HG03097 (cell line): ENCODE results near the gene NDUFS2.

ENCODE experiments used
- ATAC-seq: cut with Tn5 transposase; IDR thresholded peaks from one replicate; pipeline ENCODE4 v1.9.1; 2021; ENCODE audit not compliant: unreplicated experiment, low FRiP score

NDUFS2 gene

DNA sequence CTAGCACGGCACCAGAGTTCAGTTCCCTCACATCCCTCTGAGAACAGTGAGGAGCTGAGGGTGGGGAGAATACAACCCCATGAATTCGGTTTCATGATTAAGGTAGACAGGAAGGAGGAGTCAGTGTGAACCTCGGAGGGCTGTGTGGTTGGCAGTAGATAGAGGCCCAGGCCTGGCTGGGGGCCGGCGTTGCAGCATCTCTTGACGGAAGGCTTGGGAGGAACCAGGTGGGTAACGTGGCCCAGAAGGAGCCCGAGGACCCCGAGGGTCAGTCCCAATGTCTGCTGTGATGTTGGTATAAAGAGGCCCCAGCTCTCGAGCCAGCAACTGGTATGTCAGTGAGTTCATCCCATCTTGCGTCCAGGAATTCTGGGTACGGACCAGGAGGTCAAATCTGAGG, 30.5 kb upstream of the NDUFS2 start:
- no peak for ATAC-seq

DNA sequence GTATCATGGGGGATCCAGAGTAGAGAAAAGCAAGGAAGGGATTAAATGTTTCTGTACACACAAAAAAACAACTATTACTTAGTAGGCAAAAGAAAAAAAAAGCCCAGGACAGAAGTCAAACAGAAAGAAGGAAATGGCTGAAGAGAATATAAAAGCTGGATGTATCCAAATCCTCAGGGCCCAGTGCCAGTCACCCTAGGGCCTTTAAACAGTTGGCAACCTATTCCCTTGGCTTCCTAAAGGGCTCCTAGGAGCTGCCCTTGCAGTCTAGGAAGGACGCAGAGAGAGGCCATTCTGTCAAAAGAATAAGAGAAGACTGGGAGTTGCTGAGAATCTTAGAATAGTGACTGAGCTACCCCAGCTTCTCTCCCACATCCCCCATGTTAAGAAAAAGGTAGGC, 29.8 kb upstream of the NDUFS2 start:
- no peak for ATAC-seq

DNA sequence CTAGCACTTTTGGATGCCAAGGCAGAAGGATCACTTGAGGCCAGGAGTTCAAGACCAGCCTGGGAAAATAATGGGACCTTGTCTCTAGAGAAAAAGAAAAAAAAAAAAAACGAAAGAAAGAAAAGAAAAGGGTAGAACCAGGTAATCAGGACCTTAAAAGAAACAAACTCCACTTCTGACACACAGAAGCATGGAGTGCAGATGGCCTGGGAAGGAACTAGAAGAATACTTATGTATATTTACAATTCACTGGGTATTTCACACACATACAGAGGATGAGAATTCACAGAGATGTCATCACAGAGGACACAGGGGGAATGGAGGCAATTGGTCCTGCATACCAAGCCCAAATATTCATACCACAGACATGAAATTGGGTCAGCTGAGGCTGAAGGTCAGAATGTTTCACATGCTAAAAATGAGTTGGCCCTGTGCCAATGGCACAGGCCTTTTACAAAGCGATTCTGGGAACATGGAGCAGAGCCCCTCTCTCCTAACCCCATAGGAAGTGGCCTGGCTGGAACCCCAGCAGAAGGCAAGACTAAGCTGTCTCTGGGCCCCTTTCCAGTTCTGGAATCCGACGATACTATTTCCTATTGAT, 29.3 kb upstream of the NDUFS2 start:
- no peak for ATAC-seq

DNA sequence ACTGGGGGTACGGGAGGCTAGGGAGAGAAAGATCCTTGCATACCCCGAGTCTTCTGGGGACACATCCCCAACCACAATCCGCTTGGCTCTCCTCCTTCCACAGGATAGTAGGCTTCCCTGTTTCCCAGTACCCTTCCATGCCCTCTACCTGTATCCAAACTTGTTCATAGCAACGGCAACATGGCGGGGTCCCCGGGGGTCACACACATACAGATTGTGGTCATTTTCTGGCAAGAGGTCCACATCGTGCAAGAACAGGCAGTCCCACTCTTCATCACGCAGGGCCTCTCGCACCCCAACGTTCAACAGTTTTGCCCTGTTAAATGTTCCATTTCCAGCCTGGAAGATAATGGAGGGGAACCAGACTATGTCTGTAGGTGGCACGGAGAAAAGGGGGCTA, 28.5 kb upstream of the NDUFS2 start:
- ATAC-seq: no peak

DNA sequence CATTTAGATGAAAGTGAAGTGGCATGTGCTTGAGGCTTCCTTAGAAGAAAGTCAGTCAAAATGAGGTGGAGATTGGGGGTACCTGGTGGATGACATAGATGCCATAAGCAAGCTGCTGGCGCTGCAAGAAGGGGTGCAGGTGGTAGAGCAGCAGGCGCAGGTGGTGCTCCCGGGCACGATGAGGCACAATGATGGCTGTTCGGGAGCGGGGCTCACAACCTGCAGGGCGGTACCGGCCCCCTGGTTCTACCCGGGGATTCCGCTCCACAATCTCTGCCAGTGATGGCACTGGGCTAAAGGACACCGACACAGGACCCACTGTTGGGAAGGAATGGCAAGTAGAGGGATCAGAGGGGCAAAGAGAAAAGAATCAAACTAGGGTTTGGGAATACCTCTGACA, 27.3 kb upstream of the NDUFS2 start:
- ATAC-seq: no peak

DNA sequence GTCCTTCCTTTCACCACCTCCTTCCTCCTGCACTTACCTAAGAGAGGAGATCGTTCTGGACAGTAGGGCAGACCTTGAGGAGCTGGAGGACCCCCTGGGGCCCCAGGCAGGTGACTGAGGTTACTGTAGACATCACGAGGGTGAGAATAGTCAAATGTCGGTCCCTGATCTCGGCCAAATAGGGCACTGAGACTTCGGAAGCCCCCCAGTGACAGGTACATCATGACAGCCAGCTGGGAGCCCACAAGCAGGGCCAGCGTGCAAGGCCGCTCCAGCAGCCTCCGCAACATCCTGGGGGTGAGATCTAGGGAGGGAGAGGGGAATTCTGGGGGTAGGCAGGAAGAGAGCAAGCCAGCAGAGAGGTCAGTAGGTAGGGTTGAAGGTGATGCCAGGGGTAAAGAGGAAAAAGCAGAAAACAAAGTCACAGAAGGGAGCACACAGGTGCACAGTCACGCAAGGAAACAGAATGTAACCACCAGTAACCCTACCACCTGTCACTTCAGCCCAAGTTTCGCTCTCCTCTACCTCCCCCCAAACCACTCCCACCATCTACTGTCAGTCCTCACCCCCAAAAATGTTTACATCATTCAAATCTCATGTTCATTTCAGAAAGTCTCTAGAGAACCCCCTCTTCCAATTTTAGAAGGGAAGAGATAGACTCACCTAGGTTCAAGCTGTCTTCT, 26.3 kb upstream of the NDUFS2 start:
- ATAC-seq: no peak

DNA sequence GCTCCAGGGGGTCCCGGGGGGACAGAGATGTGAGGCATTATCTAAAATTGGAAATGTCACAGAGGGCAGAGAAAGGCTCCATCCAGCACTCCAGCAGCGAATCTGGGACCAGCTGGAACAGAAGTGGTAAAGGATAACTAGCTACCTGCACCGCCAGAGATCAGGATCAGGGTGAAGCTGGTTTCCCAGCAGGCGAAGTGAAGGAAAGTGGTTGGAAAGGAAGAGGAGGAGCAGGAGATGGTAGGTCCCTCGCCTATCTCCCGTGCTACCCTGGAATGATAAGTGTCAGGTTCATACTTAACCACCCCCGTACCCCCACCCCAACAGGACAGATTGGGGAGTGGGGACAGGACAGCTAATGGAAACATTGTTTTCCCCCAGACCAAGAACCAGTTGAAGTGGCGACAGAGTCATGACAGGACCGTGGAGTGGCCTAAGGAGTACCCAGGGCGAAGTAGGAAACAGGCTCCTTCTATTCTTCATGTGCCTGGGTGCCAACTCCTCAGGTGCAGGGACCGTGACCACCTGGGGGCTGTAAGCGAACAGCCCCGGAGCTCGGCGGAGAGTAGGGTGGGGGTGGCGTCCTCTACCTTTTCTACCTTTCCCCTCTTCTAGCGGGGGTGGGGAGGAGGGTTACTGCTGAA, 25.6 kb upstream of the NDUFS2 start:
- peak; percentile 14 for ATAC-seq

DNA sequence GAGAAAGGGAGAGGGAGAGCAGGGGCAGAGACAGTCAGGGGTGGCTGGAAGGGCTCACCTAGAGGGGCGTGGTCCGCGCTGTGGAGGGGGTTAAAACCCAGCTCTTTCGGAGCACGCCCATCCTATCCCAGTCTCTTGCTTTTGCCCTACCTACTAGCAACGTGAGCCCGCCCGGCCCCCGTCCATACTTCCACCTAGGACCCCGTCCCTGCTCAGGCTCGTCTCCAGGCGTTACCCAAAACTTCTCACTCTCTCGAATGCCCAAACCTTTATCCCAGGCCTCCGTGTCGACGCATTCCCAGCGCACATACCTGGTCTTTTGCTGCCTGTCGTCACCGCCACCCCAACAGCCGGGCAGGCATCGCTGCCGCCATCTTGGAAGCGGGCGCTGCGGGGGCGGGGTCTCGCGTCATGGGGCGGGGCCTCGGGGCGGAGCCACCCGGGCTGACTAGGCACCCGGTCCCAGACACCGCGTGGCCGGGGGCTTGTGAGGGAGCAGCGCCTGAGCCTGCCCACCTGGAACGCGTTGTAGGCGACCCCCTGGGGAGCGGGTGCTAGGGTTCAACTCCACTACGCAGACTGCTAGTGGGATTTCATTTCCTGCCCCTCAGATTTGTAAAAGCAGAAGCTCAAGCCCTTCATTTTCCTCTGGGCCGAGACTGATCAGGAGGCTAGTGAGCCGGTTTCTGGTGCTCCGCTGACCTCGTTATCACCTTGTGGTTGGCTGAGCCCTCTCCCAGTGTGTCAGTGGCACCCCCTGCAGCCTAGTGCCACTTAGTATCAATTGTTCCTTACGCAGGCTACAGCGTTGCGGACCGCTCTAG, 24.8 kb upstream of the NDUFS2 start, which contains the start of gene B4GALT3:
Gene B4GALT3 (minus strand): TSS at position 396 of the 824 bp plus-strand sequence. CDS start 1,447 bp downstream, outside the sequence.
- peak; percentile 76 for ATAC-seq

DNA sequence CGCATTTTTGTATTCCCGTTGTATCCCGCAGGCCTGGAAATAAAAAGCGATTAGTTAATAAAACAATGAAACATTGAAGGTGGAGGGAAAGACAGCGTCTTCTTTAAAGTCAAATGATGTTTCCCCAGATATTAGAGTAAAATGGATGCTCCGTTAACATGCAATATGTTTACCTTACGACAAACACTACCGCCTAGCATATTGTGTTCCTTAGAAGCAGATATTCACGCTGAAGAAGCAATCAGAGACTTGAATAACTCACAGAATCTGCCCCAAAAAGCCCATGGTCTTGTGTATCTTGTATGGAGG, 24.3 kb upstream of the NDUFS2 start:
- ATAC-seq: no peak

DNA sequence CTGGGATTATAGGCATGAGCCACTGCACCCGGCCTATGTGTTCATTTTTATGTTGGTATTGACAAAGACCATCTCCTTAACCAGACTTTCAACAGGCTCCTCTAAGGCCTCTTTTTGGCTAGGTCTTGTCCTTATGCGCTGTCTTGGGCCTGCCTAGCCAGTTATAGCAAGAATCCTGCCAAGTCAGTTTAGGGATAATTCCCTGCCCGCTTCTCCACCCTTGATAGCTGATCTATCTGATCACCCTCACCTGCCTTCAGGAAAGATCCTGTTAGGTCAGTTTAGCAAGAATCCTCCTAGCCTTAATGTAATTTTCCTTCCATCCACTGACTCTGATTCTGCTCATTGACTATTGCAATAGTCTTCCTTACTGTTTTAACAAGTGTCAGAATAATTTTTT, 22.5 kb upstream of the NDUFS2 start:
- ATAC-seq: no peak

DNA sequence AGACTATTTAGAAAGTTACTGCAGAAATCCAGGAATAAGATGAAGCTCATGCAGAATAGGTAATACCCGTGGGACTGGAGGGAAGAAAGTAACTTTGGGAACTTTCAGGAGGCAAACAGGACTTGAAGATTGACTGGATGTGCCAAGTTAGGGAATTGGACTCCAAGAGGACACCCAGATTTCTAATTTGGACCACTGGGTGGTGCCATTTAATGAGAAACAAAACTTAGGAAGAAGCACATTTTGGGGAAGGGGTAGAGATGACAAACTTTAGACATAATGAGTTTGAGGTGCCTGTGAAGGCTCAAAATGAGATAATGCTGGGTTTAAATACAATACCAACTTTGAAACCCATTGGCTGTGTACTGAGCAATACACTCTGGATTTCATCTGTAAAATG, 21.5 kb upstream of the NDUFS2 start:
- ATAC-seq: no peak

DNA sequence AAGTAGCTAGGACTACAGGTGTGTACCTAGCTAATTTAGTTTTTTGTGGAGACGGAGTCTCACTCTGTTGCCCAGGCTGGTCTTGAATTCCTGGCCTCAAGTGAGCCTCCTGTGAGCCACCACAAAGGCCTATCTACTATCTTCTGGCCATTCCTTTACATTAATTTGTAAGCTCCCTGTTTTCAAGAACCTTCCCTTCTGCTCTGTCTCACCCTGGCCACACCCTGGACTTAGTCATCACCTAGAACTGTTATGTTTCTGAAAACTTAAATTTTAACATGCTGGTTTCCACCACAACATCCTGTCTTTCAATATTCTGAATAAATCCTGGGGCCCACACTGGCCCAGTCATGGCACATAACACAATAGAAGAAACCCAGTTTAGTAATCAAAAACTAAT, 20.0 kb upstream of the NDUFS2 start:
- ATAC-seq: no peak

DNA sequence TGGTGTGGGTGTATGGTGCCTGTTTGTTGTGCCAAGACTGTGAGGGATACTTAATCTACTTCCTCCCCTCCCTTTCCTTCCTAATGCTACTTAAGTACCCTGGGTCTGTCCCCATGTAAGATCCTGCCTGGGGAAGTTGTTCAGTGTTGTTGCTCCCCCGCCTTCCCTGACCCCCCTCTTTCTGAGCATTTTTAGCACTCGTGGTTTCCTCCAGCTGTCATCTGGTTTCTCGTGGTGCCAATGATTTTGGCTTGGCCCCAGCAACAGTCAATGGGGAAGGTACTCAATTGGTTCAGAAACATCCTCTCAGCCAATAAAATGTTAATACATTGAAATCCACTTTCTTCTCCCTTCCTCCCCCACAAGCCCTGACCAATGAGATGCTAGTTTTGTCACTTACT, 16.9 kb upstream of the NDUFS2 start:
- ATAC-seq: peak; percentile 49

DNA sequence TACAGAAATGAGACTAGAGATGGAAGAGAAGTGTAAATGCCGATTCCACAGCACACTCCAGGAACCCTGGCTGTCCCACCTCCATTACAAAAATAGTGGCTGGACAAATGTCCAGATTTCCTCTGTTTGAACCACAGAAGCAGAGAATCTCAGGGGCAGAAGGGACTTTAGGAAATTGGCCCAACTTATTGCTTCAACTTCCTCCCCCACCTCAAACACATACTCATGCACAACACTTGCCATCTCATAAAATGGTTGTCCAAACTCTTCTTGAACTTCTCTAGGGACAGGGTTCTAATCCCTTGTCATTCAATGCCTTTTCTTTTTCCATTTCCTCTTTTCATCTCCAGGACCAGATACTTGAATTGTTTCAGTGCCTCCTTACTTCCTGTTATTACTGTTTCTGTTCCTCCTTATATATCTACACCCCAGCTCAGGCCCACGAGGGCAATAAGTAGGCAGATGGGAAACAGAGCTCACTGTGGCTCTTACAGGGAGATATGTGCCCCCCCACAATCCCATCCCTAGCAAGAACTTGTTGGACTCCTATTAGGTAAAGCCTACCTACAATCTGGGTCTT, 16.3 kb upstream of the NDUFS2 start:
- peak; percentile 21 for ATAC-seq

DNA sequence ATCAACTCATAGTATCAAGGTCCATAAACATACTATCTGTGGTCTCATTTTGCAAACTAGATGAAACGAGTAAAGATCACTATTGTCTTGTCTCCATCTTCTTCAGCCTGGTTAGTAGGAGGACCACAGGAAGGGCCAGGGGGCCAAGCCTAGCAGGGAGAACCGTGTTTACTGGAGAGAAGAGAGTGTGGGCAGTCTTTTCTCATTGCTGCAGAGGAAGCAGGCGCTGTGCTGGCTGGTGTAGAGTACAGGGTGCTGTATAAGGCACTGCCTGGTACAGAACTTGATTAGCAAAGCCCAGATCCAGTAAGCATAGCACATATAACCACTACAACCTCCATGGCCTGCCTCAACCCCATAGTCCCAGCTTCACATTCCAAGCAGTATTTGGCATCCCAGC, 14.9 kb upstream of the NDUFS2 start:
- ATAC-seq: no peak

DNA sequence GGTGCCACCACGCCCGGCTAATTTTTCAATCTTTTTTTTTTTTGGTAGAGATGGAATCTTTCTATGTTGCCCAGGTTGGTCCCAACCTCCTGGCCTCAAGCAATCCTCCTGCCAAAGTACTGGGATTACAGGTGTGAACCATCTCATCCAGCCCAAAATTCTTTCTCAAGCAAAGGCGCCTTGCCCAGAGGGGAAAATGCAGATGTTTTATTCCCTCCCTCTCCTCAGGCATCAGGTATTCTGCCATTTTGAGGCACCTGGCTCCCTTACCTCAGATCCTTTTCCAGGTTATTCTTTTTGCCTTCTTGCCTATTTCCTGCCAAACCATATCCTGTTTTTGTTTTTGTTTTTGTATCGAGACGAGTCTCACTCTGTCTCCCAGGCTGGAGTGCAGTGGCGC, 13.8 kb upstream of the NDUFS2 start:
- ATAC-seq: no peak

DNA sequence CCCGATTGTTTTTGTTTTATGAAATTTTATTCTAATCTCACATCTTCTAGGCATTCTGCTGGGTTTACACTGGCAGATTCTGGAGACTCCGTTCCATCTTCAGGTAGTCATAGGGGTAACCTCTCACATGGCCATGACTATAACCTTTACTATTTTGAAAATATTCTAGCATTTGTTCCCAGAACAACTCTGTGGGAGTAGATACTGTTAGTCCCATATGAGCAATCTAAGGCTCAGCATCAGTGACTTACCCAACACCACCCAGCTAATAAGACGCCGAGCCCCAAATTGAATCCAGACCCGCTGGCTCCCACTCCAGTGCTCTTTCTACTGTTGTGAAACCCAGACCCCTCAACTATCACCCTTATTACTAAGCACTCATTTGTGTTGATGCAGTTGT, 13.1 kb upstream of the NDUFS2 start:
- ATAC-seq: no peak

DNA sequence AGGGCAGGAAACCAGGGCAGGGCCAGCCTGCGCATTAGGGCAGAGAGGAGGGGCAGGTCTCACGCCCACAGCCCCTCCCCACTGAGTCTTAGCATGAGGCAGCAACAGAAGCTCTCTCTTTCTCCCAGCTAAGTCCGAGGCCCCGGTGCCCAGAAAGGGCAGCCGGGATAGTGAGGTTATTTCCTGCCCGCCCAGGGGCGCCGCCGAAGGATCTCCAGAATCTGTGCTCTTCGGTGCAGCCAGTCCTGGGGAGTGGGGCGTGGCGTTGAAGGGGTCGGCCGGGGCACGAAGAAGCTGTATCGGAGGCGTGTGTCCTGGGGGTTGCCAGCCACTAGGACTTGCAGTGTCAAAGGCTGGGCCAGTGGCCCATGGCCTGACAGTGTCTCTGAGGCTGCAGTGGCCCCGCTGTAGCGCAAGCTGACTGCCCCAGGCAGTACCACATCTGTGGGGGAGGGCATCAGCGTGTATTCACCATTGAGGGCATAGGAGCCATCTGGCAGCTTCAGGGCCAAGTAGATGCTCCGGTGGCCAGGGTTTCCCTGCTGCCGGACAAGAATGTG, 11.1 kb upstream of the NDUFS2 start:
- ATAC-seq: no peak

DNA sequence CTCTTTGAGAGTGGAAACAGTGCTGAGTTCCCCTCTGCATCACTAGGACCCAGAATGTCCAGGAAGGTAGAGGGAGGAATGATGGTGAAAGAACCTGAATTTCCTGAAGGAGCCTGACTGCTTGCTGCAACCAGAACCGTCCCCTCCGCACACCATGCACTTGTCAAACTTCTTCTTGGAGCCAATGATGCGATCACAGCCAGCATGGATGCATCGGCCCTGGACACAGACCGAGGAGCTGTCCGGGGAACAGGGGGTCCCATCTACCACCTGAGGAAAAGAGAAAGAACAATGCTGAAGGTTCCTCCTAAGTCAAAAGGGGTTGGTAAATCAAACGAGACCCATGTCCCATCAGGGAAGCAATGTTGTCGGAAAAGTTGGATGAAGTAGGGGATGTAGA, 10.2 kb upstream of the NDUFS2 start:
- ATAC-seq: no peak
